ENCODE data around the gene SMPD3.

GRCh38 chr16:68491576-68491950 is 43.3 kb upstream of the SMPD3 start:
- TF ChIP-seq CTCF (IDR thresholded peaks at IDR 0.05) = no peak
- no peak for TF ChIP-seq ZFX (IDR thresholded peaks at IDR 0.05; ENCODE audit: borderline replicate concordance)

All from 22Rv1 (cell line).